HEK293 (cell line): ENCODE results near the gene LY6G6F.

Experiments
- BCL11A ChIP-seq: fragments of 450-650 bp; formaldehyde crosslinking; IDR thresholded peaks from 2 replicates; pipeline ENCODE4 v1.5.1; 2016; ENCODE audit warnings: low read depth, missing biosample characterization, missing genetic modification characterization
- BCL6B ChIP-seq: fragments of 450-650 bp; formaldehyde crosslinking; IDR thresholded peaks from 2 replicates; pipeline ENCODE4 v1.5.1; 2017; ENCODE audit warnings: missing biosample characterization, missing genetic modification characterization
- GLI4 ChIP-seq: fragments of 450-650 bp; formaldehyde crosslinking; IDR thresholded peaks from 2 replicates; pipeline ENCODE4 v1.5.1; 2016; ENCODE audit warnings: missing biosample characterization, missing genetic modification characterization
- HOXD13 ChIP-seq: sonication (generic); formaldehyde crosslinking; IDR thresholded peaks from 2 replicates; pipeline ENCODE4 v1.8.0; 2022; ENCODE audit warnings: missing genetic modification reagents, borderline replicate concordance
- KLF1 ChIP-seq: fragments of 450-650 bp; formaldehyde crosslinking; IDR thresholded peaks from 2 replicates; pipeline ENCODE4 v1.5.1; 2016; ENCODE audit warnings: missing biosample characterization, missing genetic modification characterization
- PRDM10 ChIP-seq: fragments of 450-650 bp; formaldehyde crosslinking; IDR thresholded peaks from 2 replicates; pipeline ENCODE4 v1.5.1; 2016; ENCODE audit warnings: missing biosample characterization, missing genetic modification characterization
- REPIN1 ChIP-seq: fragments of 450-650 bp; formaldehyde crosslinking; IDR thresholded peaks from 2 replicates; pipeline ENCODE4 v1.5.1; 2017; ENCODE audit warnings: missing biosample characterization, missing genetic modification characterization, low read depth
- ZBTB26 ChIP-seq: fragments of 450-650 bp; formaldehyde crosslinking; optimal IDR thresholded peaks from 2 replicates; pipeline ENCODE3; 2016; ENCODE audit warnings: missing biosample characterization, mild to moderate bottlenecking, missing genetic modification characterization
- ZFHX2 ChIP-seq: fragments of 450-650 bp; formaldehyde crosslinking; conservative IDR thresholded peaks from 2 replicates; pipeline ENCODE4 v1.5.1; 2016; ENCODE audit warnings: missing biosample characterization, missing genetic modification characterization
- ZFP69B ChIP-seq: fragments of 450-650 bp; formaldehyde crosslinking; IDR thresholded peaks from 2 replicates; pipeline ENCODE4 v1.5.1; 2016; ENCODE audit warnings: missing biosample characterization, missing genetic modification characterization
- ZNF140 ChIP-seq: fragments of 450-650 bp; formaldehyde crosslinking; IDR thresholded peaks from 2 replicates; pipeline ENCODE4 v1.5.1; 2016; ENCODE audit warnings: missing biosample characterization, missing genetic modification characterization
- ZNF24 ChIP-seq: fragments of 450-650 bp; formaldehyde crosslinking; IDR thresholded peaks from 2 replicates; pipeline ENCODE4 v1.5.1; 2016; ENCODE audit warnings: missing biosample characterization, missing genetic modification characterization
- ZNF280D ChIP-seq: fragments of 450-650 bp; formaldehyde crosslinking; IDR thresholded peaks from 2 replicates; pipeline ENCODE4 v1.5.1; 2016; ENCODE audit warnings: missing biosample characterization, missing genetic modification characterization
- ZNF449 ChIP-seq: fragments of 450-650 bp; formaldehyde crosslinking; IDR thresholded peaks from 2 replicates; pipeline ENCODE4 v1.5.1; 2017; ENCODE audit warnings: missing biosample characterization, mild to moderate bottlenecking, missing genetic modification characterization, moderate library complexity
- ZNF521 ChIP-seq: fragments of 450-650 bp; formaldehyde crosslinking; IDR thresholded peaks from 2 replicates; pipeline ENCODE4 v1.5.1; 2017; ENCODE audit warnings: missing biosample characterization, mild to moderate bottlenecking, missing genetic modification characterization
- ZNF558 ChIP-seq: fragments of 450-650 bp; formaldehyde crosslinking; IDR thresholded peaks from 2 replicates; pipeline ENCODE4 v1.5.1; 2016; ENCODE audit warnings: missing biosample characterization, missing genetic modification characterization
- ZNF624 ChIP-seq: fragments of 450-650 bp; formaldehyde crosslinking; IDR thresholded peaks from 2 replicates; pipeline ENCODE4 v1.5.1; 2017; ENCODE audit warnings: missing biosample characterization, missing genetic modification characterization
- ZNF645 ChIP-seq: fragments of 450-650 bp; formaldehyde crosslinking; IDR thresholded peaks from 2 replicates; pipeline ENCODE4; 2016; ENCODE audit warnings: missing biosample characterization, missing genetic modification characterization
- ZNF660 ChIP-seq: fragments of 450-650 bp; IDR thresholded peaks from 2 replicates; pipeline ENCODE4 v1.5.1; 2018; ENCODE audit warnings: missing biosample characterization, mild to moderate bottlenecking, missing genetic modification characterization
- ZNF704 ChIP-seq: fragments of 450-650 bp; formaldehyde crosslinking; IDR thresholded peaks from 2 replicates; pipeline ENCODE4 v1.5.1; 2016; ENCODE audit warnings: missing biosample characterization, missing genetic modification characterization
- ZNF76 ChIP-seq: fragments of 450-650 bp; formaldehyde crosslinking; IDR thresholded peaks from 2 replicates; pipeline ENCODE4; 2016; ENCODE audit warnings: low read depth, missing biosample characterization, missing genetic modification characterization, borderline replicate concordance
- ZNF792 ChIP-seq: fragments of 450-650 bp; formaldehyde crosslinking; IDR thresholded peaks from 2 replicates; pipeline ENCODE4 v1.5.1; 2016; ENCODE audit warnings: missing biosample characterization, missing genetic modification characterization
- ZSCAN23 ChIP-seq: fragments of 450-650 bp; formaldehyde crosslinking; IDR thresholded peaks from 2 replicates; pipeline ENCODE4 v1.5.1; 2016; ENCODE audit warnings: missing biosample characterization, missing genetic modification characterization
- TF ChIP-seq, protein P1 (sequence below): IDR thresholded peaks from 2 replicates; pipeline ENCODE4 v1.6.1; 2011; ENCODE audit warnings: mild to moderate bottlenecking, low read depth, low read length, borderline replicate concordance

The LY6G6F gene

GRCh38 chr6:31739639-31740396, 33.2 kb downstream of the LY6G6F start, which contains the start of gene MSH5 (continued):
- peak; percentile 60; the same call in 1 of the 2 replicates for TF ChIP-seq GLI4 (tag by site-specific recombination)
- TF ChIP-seq ZFHX2 (tag by site-specific recombination), result peak; percentile 95
- peak; percentile 98 for TF ChIP-seq KLF1 (tag by site-specific recombination)
- TF ChIP-seq ZSCAN23 (tag by site-specific recombination), result peak; percentile 79; the same call in 1 of the 2 replicates
- TF ChIP-seq REPIN1 (tag by site-specific recombination), result no peak
- 0 out of 2 replicates have a peak, but pooled peaks have one; percentile 61 for TF ChIP-seq PRDM10
- TF ChIP-seq ZNF704 (tag by site-specific recombination), result no peak
- TF ChIP-seq ZNF449 (tag by site-specific recombination), result peak; percentile 53; the same call in 1 of the 2 replicates
- TF ChIP-seq ZFP69B (tag by site-specific recombination), result peak; percentile 65; the same call in 1 of the 2 replicates
- peak; percentile 78; the same call in 1 of the 2 replicates for TF ChIP-seq ZNF24
- no peak for TF ChIP-seq BCL6B (tag by site-specific recombination)
- no peak for TF ChIP-seq ZNF624 (tag by site-specific recombination)
- TF ChIP-seq ZBTB26 (tag by site-specific recombination), result peak; percentile 99
- TF ChIP-seq BCL11A (tag by site-specific recombination), result no peak
- no peak for TF ChIP-seq ZNF645 (tag by site-specific recombination)
- TF ChIP-seq ZNF280D (tag by site-specific recombination), result no peak
- no peak for TF ChIP-seq ZNF521 (tag by site-specific recombination)
- TF ChIP-seq, protein P1, sequence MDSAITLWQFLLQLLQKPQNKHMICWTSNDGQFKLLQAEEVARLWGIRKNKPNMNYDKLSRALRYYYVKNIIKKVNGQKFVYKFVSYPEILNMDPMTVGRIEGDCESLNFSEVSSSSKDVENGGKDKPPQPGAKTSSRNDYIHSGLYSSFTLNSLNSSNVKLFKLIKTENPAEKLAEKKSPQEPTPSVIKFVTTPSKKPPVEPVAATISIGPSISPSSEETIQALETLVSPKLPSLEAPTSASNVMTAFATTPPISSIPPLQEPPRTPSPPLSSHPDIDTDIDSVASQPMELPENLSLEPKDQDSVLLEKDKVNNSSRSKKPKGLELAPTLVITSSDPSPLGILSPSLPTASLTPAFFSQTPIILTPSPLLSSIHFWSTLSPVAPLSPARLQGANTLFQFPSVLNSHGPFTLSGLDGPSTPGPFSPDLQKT, result no peak
- TF ChIP-seq ZNF660, result peak; percentile 55; the same call in 1 of the 2 replicates
- TF ChIP-seq HOXD13 (CRISPR knock-in tag), result no peak
- no peak; the same call in 1 of the 2 replicates for TF ChIP-seq ZNF76 (tag by site-specific recombination)
- no peak for TF ChIP-seq ZNF792 (tag by site-specific recombination)
- TF ChIP-seq ZNF558 (tag by site-specific recombination), result no peak
- TF ChIP-seq ZNF140 (tag by site-specific recombination), result no peak
